ACC112 (cell line): Measurements from ENCODE around the gene RABGGTA.

Experiments
- H2AFZ ChIP-seq: fragments of 200-600 bp; sonication (generic); one replicate; pipeline ENCODE4 v1.6.0; 2017; ENCODE audit warnings: antibody characterized with exemption, low read length; ENCODE audit not compliant: unreplicated experiment
- H3K27ac ChIP-seq: fragments of 200-600 bp; sonication (generic); 2 replicates; pipeline ENCODE4 v1.5.1; 2014; ENCODE audit warnings: low read depth, mild to moderate bottlenecking, antibody characterized with exemption, low read length, moderate library complexity
- H3K27me3 ChIP-seq: fragments of 200-600 bp; sonication (generic); 2 replicates; pipeline ENCODE4 v1.6.1; 2014; ENCODE audit warnings: mild to moderate bottlenecking, antibody characterized with exemption, low read length, moderate library complexity, mixed read lengths; ENCODE audit not compliant: insufficient read depth
- H3K36me3 ChIP-seq: fragments of 200-600 bp; sonication (generic); 2 replicates; pipeline ENCODE4 v1.6.1; 2016; ENCODE audit warnings: mild to moderate bottlenecking, antibody characterized with exemption, low read length, moderate library complexity, mixed read lengths; ENCODE audit not compliant: insufficient read depth
- H3K4me1 ChIP-seq: fragments of 200-600 bp; sonication (generic); one replicate; pipeline ENCODE4 v1.6.1; 2016; ENCODE audit warnings: low read length, mixed read lengths; ENCODE audit not compliant: insufficient read depth, unreplicated experiment, control insufficient read depth
- H3K4me3 ChIP-seq: fragments of 200-600 bp; sonication (generic); 2 replicates; pipeline ENCODE4 v1.5.1; 2014; ENCODE audit warnings: mild to moderate bottlenecking, low read depth, low read length
- H3K79me2 ChIP-seq: fragments of 200-600 bp; sonication (generic); one replicate; pipeline ENCODE4 v1.6.0; 2016; ENCODE audit warnings: low read length; ENCODE audit not compliant: control insufficient read depth, unreplicated experiment, insufficient read depth

RABGGTA gene

GRCh38 chr14:24299255-24300191 is 28.1 kb upstream of the RABGGTA start, which contains the start of the genes DHRS1 and NOP9:
Gene DHRS1, minus strand, starts transcription at chr14:24299780. Its CDS starts 674 bp downstream, at chr14:24299106.
Gene NOP9, plus strand, starts transcription at chr14:24299850. Its CDS starts 105 bp downstream, at chr14:24299955.
- Histone ChIP-seq H2AFZ (peak within 1 kb of the TSS; percentile 91), H3K36me3 (peaks cover 10% of the 10 kb centered on the region; the same call in 1 of the 2 replicates)

GRCh38 chr14:24298892-24299254 is 27.5 kb upstream of the RABGGTA start:
- Histone ChIP-seq H3K4me3 (peak overlapping the region; percentile 92), H3K4me1 (peaks cover 25% of the 10 kb centered on the region), H3K27me3 (no peaks in the 10 kb centered on the region), H3K36me3 (0 out of 2 replicates have a peak, but pooled peaks cover 5% of the 10 kb centered on the region), H3K27ac (peak overlapping the region; percentile 9; the same call in 1 of the 2 replicates), H2AFZ (peak overlapping the region; percentile 91), H3K79me2 (peaks cover 20% of the 10 kb centered on the region)

More at GRCh38 chr14:24299255-24300191, 28.1 kb upstream of the RABGGTA start, which contains the start of the genes DHRS1 and NOP9:
- peaks cover 25% of the 10 kb centered on the region for H3K4me1 ChIP-seq
- H3K27ac ChIP-seq = peak within 1 kb of the TSS; percentile 29; the same call in 1 of the 2 replicates
- peak within 1 kb of the TSS; percentile 92 for H3K4me3 ChIP-seq
- H3K27me3 ChIP-seq = no peaks in the 10 kb centered on the region
- H3K79me2 ChIP-seq = peaks cover 20% of the 10 kb centered on the region

DNA sequence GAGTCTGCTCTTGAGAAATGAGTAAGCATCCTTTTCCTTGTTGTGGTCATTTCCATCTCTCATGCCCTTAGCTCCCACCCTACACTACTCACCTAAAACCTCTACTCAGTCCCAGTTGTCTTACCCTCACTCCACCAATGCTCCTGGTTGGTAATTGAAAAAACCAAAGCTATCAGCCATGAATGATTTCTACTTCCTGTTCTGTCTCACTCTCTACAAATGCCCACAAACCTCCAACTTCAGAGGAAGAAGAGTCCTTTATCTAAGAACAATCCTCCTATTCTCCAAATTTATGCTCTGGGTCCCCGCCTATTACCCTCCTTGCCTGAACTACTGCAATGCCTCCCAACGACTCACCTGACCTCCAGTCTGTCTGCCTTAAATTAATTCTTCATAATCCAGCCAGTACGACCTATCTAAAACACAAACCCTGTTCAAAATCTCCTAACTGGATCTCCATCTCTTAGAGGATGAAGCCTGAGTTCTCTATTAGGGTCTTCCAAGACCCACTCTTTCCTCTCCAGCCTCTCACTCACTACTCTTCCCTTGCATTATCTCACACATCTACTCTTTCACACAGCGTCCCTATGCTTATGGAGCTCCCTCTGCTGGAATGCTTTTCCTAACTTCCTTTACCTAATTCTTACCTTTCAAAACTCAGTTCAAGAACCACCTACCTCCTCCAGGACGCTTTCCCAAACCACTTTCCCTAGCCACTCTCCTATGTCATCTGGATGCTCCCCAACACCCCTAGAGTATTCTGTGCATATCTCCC is 26.0 kb upstream of the RABGGTA start:
- H2AFZ ChIP-seq = no peak overlapping the region
- H3K4me1 ChIP-seq = peaks cover 25% of the 10 kb centered on the region
- 0 out of 2 replicates have a peak, but pooled peaks cover 5% of the 10 kb centered on the region for H3K36me3 ChIP-seq
- H3K27ac ChIP-seq = no peak overlapping the region
- H3K4me3 ChIP-seq = no peak overlapping the region
- no peaks in the 10 kb centered on the region for H3K27me3 ChIP-seq
- peaks cover 20% of the 10 kb centered on the region for H3K79me2 ChIP-seq

- H2AFZ ChIP-seq = no peak overlapping the region
- H3K4me1 ChIP-seq = peaks cover 25% of the 10 kb centered on the region
- H3K27me3 ChIP-seq = no peaks in the 10 kb centered on the region
- no peak overlapping the region for H3K4me3 ChIP-seq
- no peaks in the 10 kb centered on the region for H3K36me3 ChIP-seq
- peak overlapping the region; percentile 32 for H3K27ac ChIP-seq
- peaks cover 19% of the 10 kb centered on the region for H3K79me2 ChIP-seq
Observed at GRCh38 chr14:24296341-24297157, 25.2 kb upstream of the RABGGTA start.

DNA sequence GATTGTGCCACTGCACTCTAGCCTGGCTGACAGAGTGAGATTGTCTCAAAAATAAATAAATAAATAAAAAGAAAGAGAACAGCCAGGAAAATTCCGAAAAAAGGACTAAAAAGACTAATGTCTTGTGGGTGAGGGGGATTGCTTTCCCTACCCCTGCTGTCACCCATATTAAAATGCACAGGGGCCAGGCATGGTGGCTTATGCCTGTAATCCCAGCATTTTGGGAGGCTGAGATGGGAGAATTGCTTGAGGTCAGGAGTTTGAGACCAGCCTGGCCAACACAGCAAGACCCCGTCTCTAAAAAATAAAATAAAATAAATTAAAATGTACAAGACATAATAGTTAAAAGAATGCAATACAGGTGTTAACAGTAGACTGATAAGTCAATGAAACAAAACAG is 22.1 kb upstream of the RABGGTA start:
- no peaks in the 10 kb centered on the region for H3K79me2 ChIP-seq
- H3K36me3 ChIP-seq = no peaks in the 10 kb centered on the region
- no peak overlapping the region for H2AFZ ChIP-seq
- peaks cover 14% of the 10 kb centered on the region for H3K4me1 ChIP-seq
- no peak overlapping the region for H3K27ac ChIP-seq
- H3K4me3 ChIP-seq = no peak overlapping the region
- H3K27me3 ChIP-seq = no peaks in the 10 kb centered on the region

- no peak overlapping the region for H3K4me3 ChIP-seq
- H3K27ac ChIP-seq = no peak overlapping the region
- H3K36me3 ChIP-seq = no peaks in the 10 kb centered on the region
- peaks cover 12% of the 10 kb centered on the region for H3K4me1 ChIP-seq
- H3K79me2 ChIP-seq = no peaks in the 10 kb centered on the region
- no peaks in the 10 kb centered on the region for H3K27me3 ChIP-seq
- no peak overlapping the region for H2AFZ ChIP-seq
Observed at GRCh38 chr14:24292118-24292807, 20.9 kb upstream of the RABGGTA start.

DNA sequence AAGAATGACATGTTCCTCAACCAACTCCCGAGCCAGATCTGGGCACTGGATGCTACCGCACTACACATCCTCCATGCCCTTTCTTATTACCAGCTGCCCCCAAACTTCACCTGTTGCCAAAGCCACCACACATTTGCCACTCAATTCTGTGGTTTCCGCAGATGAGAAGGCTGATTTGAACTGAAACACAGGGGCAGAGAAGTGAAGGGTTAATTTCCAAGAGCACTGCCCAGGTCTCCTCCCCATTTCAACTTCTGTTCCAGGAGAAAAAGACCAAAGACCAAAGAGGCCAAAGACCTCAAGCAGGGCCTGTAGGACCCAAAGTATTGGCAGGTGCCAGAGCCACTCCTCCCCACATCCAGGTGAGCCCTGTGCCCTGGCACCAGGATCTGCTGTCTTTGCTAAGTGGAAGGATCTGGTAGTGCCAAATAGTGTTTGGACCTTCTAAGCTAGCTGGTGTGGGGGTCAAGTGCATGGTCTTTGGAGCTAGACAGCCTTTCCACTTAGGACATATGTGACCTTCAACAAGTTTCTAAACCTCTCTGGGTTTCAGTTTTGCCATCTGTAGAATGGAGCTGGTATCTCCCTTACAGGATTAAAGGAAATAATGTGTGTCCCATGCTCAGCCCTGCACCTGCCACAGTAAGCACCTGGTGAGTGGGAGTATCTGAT is 20.2 kb upstream of the RABGGTA start:
- Histone ChIP-seq H3K4me3 (no peak overlapping the region), H2AFZ (no peak overlapping the region), H3K79me2 (no peaks in the 10 kb centered on the region), H3K27ac (no peak overlapping the region), H3K36me3 (no peaks in the 10 kb centered on the region), H3K4me1 (peaks cover 5% of the 10 kb centered on the region), H3K27me3 (no peaks in the 10 kb centered on the region)

- H3K79me2 ChIP-seq = no peaks in the 10 kb centered on the region
- H3K36me3 ChIP-seq = no peaks in the 10 kb centered on the region
- H2AFZ ChIP-seq = no peak overlapping the region
- no peaks in the 10 kb centered on the region for H3K27me3 ChIP-seq
- H3K4me3 ChIP-seq = no peak overlapping the region
- no peak overlapping the region for H3K27ac ChIP-seq
- H3K4me1 ChIP-seq = no peaks in the 10 kb centered on the region
Observed at GRCh38 chr14:24290746-24291145, 19.3 kb upstream of the RABGGTA start.

DNA sequence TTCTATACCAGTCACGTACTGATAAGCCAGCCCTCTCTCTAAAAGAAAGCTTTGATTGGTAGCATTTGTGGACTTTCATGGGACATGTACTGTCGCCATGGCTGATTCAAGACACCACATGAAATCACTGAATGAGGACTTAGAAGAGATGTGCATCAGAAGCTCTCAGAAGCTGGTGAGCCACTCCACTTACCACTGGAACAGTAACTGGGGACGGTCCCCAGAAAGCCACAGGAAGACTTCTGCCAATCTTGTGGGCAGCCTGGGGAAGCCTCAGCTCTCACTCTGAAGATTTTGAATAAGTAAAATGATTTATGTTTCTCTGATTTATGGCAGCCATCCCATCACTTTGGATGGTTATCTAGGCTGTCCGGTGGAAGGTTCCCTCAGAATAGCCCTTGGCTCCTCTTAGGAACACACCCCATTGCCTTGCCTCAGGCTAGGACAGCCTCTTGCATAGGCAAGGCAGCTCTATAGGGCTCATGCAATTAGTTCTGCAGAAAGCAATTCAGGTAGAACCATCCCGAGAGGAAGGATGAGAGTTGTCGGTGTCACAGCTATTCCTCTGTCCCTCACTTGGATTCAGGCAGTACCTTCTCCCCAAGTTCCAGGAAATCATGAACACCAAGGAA is 18.4 kb upstream of the RABGGTA start:
- H3K4me3 ChIP-seq = no peak overlapping the region

More for the DNA sequence above, 18.4 kb upstream of the RABGGTA start:
- no peaks in the 10 kb centered on the region for H3K36me3 ChIP-seq
- no peaks in the 10 kb centered on the region for H3K79me2 ChIP-seq
- no peaks in the 10 kb centered on the region for H3K4me1 ChIP-seq
- no peaks in the 10 kb centered on the region for H3K27me3 ChIP-seq
- no peak overlapping the region for H3K27ac ChIP-seq
- H2AFZ ChIP-seq = no peak overlapping the region
